NCI-H128 (cell line): ENCODE measurements around the gene ITGA3.

Source experiments
- DNase-seq: peaks from one replicate; lab custom pipeline; 2025; ENCODE audit not compliant: unreplicated experiment; lab: John Stamatoyannopoulos, UW

Gene ITGA3

GRCh38 chr17:50123649-50124349 lies 67.9 kb downstream of the ITGA3 start:
- no peak for DNase-seq

- DNase-seq, result no peak
These were observed 69.6 kb downstream of the ITGA3 start for GRCh38 chr17:50125420-50125997.

GRCh38 chr17:50127697-50128361 lies 71.9 kb downstream of the ITGA3 start:
- no peak for DNase-seq

- no peak for DNase-seq
These were observed 72.8 kb downstream of the ITGA3 start for GRCh38 chr17:50128441-50129352.

GRCh38 chr17:50129353-50129727 lies 73.4 kb downstream of the ITGA3 start:
- no peak for DNase-seq

GRCh38 chr17:50129728-50130558 lies 74.0 kb downstream of the ITGA3 start, which contains the start of gene SAMD14:
Gene SAMD14 (minus strand): TSS chr17:50130160. CDS start chr17:50124959, 5,201 bp downstream.
- no peak for DNase-seq

- no peak for DNase-seq
These were observed 74.8 kb downstream of the ITGA3 start for GRCh38 chr17:50130559-50131305.

- no peak for DNase-seq
These were observed 76.3 kb downstream of the ITGA3 start for GRCh38 chr17:50132104-50132794.

GRCh38 chr17:50133028-50133768 lies 77.3 kb downstream of the ITGA3 start:
- no peak for DNase-seq

GRCh38 chr17:50133769-50134099 lies 77.8 kb downstream of the ITGA3 start:
- no peak for DNase-seq

GRCh38 chr17:50134206-50135110 lies 78.5 kb downstream of the ITGA3 start:
- DNase-seq, result no peak

GRCh38 chr17:50135316-50136095 lies 79.6 kb downstream of the ITGA3 start:
- DNase-seq, result no peak

- no peak for DNase-seq
These were observed 80.3 kb downstream of the ITGA3 start for GRCh38 chr17:50136096-50136687.

GRCh38 chr17:50137042-50137441 lies 81.1 kb downstream of the ITGA3 start:
- DNase-seq, result no peak

GRCh38 chr17:50139185-50139783 lies 83.4 kb downstream of the ITGA3 start:
- no peak for DNase-seq
